ENCODE results near the gene HAND2. TPM values are rescaled to one million over a fixed set of nuclear protein-coding genes. Genes with fewer than 3 reads are reported as not detected.

The HAND2 gene
- total RNA-seq, 1 donor from 2014 or later, result not detected

GRCh38 chr4:173501592-173502150 is 28.4 kb downstream of the HAND2 start:
- no peak for DNase-seq

GRCh38 chr4:173500841-173501591 is 29.0 kb downstream of the HAND2 start:
- DNase-seq, result no peak

GRCh38 chr4:173499658-173500535 is 30.1 kb downstream of the HAND2 start:
- DNase-seq, result no peak

GRCh38 chr4:173498771-173499170 is 31.3 kb downstream of the HAND2 start:
- DNase-seq, result no peak

GRCh38 chr4:173498023-173498422 is 32.0 kb downstream of the HAND2 start:
- no peak for DNase-seq

GRCh38 chr4:173494013-173494970 is 35.7 kb downstream of the HAND2 start:
- DNase-seq, result no peak

- DNase-seq, result no peak
Measured at GRCh38 chr4:173493041-173493440, 37.0 kb downstream of the HAND2 start.

- no peak for DNase-seq
Measured at GRCh38 chr4:173492315-173492714, 37.7 kb downstream of the HAND2 start.

- DNase-seq, result no peak
Measured at GRCh38 chr4:173490817-173491528, 39.1 kb downstream of the HAND2 start.

- DNase-seq, result no peak
Measured at GRCh38 chr4:173490256-173490655, 39.8 kb downstream of the HAND2 start.

- DNase-seq, result no peak
Measured at GRCh38 chr4:173489514-173489913, 40.5 kb downstream of the HAND2 start.

GRCh38 chr4:173488656-173489055 is 41.4 kb downstream of the HAND2 start:
- no peak for DNase-seq

GRCh38 chr4:173488074-173488473 is 42.0 kb downstream of the HAND2 start:
- no peak for DNase-seq

GRCh38 chr4:173486714-173487392 is 43.2 kb downstream of the HAND2 start:
- no peak for DNase-seq

- DNase-seq, result no peak
Measured at GRCh38 chr4:173485164-173485563, 44.9 kb downstream of the HAND2 start.

GRCh38 chr4:173482330-173482931 is 47.6 kb downstream of the HAND2 start:
- no peak for DNase-seq

- DNase-seq, result no peak
Measured at GRCh38 chr4:173478913-173479283, 51.1 kb downstream of the HAND2 start.

GRCh38 chr4:173478201-173478912 is 51.7 kb downstream of the HAND2 start:
- DNase-seq, result no peak

GRCh38 chr4:173477016-173477415 is 53.0 kb downstream of the HAND2 start:
- DNase-seq, result no peak
